ENCODE measurements around the gene DRD1. TPM values are rescaled to one million over a fixed set of nuclear protein-coding genes. Genes with fewer than 3 reads are reported as not detected.
"Not testable (repeated sequence)": the region's sequence is repeated elsewhere in the genome, so short reads cannot be mapped to it uniquely, and the experiment has no call there.

DRD1 gene
- total RNA-seq, 1 donor from 2014 or later: not detected

- no peak for DNase-seq (ENCODE audit: low read depth)
These were observed 24.2 kb upstream of the DRD1 start for GRCh38 chr5:175467983-175468690.

DNA sequence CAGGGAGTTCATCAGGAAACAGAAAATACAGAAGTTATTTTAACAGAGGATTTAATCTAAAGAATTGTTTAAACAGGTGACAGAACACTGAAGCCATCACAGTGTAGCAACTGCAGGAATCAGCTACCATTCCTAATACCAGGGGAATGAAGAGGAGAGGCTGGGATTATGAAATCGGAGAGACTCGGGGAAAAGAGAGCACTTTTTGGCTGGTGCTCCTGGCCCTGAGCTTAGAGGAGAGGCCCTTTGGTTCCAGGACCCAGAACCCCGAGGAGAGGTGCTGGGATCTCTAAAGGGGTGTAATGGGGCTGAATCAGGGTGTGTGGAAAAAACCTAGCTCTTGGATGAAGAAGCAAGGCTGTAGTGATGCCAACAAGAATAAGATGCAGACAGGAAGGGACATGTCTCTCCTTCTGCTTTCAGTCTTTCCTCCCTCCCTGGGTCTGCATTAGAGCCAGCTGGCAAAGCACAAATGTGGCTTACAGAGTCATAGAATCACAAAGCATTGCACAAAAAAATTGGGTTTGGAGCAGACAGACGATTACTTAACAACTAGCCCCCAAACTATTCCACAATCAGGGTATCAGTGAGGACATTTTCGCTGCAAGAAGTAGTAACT is 22.8 kb upstream of the DRD1 start:
- no peak for DNase-seq (ENCODE audit: low read depth)

DNA sequence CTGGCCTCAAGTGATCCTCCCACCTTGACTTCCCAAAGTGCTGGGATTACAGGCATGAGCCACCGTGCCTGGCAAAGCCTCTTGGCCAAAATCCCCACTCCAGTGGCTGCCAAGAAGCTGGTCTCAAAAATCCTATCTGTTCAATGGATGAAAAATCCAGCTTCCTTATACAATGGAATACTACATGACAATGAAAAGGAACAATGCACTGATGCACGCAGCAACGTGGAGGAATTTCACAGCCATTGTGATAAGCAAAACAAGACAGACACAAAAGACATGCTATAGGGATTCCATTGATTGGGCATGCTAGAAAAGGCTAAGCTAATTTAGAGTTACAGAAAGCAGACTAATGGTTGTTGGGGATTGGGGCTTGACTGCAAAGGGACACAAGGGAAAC is 21.3 kb upstream of the DRD1 start:
- DNase-seq (ENCODE audit: low read depth): no peak

- DNase-seq (ENCODE audit: low read depth): no peak
These were observed 20.9 kb upstream of the DRD1 start for GRCh38 chr5:175464942-175465233.

DNA sequence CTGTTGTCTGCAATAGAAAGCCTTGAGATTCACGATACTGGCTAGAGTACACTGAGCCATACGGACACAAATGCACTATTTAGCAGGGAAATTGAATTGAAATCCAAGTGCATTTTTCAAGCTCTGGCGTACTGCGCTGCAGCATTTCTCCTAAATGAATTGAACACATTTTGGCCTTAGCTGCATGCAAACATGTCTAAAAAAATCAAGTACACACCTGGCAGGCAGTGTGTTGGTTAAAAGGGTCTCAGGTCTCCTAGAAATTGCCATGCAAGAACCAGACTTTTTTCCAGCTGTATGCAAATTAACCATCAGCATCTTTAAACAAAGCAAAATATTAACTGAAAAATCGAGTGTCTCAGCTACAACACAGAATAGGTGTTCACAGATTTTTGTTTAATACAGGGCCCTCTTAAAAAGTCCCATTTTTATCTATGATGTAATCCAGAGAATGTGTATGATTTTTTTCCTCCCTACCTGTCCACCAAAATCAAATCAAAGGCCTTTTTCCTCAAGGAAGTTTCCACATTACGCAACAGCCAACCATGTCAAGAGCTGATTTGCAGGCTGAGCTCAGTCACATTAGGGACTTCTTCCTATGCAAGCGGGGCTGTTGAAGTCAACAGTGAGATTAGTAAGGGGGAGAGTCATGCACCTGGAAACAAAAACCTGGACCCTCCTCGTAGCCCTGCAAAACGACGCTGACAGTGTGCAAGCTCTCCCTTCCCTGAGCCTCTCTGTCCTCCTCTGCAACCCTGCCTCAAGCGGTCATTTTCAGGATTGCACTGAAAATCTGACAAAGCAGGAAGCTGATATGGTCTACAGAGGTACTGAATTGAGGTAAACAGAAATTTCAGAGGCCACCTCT is 20.3 kb upstream of the DRD1 start:
- peak; percentile 33 for DNase-seq (ENCODE audit: low read depth)

DNA sequence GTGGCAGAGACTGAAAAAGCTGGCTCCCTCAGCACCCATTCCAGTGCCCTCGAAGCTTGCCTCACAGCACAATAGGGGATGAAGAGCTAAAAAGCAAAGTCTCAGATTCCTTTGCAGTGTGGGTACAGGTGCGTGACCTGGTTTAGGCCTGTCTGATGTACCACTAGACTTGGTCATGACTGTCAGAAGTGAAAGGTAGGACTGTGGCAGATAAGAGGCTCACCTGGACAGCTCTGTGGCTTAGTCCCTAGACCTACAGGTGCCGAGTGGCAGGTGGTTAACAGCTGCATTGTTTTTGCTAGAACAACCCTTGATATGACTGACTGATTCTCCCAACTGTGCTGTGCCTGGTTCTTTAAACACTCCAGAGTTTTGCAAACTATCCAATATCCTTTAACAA is 19.7 kb upstream of the DRD1 start:
- no peak for DNase-seq (ENCODE audit: low read depth)

- DNase-seq (ENCODE audit: low read depth): no peak
These were observed 17.4 kb upstream of the DRD1 start for GRCh38 chr5:175461370-175461769.

- no peak for DNase-seq (ENCODE audit: low read depth)
These were observed 16.6 kb upstream of the DRD1 start for GRCh38 chr5:175460552-175460951.

GRCh38 chr5:175460126-175460525 is 16.1 kb upstream of the DRD1 start:
- DNase-seq (ENCODE audit: low read depth): peak; percentile 11

- peak; percentile 3 for DNase-seq (ENCODE audit: low read depth)
These were observed 13.5 kb upstream of the DRD1 start for GRCh38 chr5:175457466-175457865.

DNA sequence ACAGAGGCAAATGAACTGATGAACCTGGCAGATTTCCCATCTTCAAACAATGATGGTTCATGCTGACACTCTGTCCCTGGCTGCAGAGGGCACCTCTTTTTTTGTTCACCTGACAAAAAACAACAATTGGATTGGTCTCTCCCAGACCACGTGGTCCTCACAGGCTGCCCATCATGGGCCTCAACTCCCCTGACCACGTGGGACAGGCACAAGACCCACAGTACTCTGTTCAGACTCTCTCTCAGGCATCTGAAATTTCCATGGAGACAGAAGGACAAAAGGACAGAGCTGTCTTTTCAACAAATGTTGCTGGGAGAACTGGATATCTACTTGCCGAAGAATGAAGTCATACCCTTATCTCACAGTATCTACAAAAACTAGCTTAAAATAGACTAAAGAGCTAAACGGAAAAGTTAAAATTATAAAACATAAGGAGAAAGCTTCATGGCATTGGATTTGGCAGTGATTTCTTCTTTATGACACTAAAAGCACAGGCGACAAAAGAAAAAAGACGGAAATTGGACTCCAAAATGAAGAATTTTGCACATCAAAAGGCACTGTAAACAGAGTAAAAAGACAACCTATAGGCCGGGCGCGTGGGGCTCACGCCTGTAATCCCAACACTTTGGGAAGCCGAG is 12.2 kb upstream of the DRD1 start:
- DNase-seq (ENCODE audit: low read depth): no peak

DNA sequence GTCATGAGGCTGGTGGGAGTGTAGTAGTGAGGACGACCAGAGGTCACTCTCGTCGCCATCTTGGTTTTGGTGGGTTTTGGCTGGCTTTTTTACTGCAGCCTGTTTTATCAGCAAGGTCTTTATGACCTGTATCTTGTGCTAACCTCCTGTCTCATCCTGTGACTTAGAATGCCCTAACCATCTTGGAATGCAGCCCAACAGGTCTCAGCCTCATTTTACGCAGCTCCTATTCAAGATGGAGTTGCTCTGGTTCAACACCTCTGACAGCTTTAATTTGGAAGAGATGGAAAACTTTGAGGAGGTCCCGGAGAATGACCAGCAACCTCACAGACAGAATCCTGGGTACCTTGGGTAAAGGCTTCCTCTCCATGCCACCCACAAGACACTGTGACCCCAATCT is 10.4 kb upstream of the DRD1 start:
- not testable (repeated sequence) for DNase-seq (ENCODE audit: low read depth)

DNA sequence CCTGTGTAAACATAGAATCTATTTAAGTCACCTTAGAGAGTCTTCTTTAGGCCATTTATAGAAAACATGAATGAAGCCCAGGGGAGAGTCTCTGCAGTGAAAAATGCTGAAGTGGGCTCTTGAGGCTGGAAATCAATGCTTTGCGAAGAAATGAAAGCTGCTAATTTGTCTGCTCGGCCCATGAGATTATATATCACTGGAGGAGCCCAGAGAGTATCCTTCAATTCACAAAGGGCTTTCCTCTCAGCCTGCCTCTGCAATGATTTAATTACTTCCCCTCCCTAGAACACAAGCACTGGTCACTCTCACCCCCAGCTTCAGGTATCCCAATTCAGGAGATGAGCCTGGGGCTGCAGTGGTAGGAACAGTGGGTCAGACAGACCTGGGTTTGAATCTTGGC is 8.2 kb upstream of the DRD1 start:
- no peak for DNase-seq (ENCODE audit: low read depth)

GRCh38 chr5:175448276-175448675 is 4.3 kb upstream of the DRD1 start:
- DNase-seq (ENCODE audit: low read depth): no peak

DNA sequence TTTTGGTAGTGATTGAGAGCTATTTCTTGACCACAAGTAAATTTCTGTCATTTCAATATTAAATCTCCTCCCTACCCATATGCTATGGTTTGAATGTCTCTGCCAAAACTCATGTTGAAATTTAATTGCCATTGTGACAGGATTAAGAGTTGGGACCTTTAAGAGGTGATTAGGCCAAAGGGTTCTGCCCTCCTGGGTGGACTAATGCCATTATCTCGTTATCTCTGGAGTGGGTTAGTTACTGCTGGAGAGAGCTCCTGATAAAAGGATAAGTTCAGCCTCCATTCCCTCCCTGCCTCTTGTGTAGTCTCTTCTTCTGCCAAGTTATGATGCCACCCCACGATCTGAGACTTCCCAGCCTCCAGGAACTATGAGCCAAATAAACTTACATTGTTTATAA is 3.6 kb upstream of the DRD1 start:
- no peak for DNase-seq (ENCODE audit: low read depth)

GRCh38 chr5:175446378-175446777 is 2.4 kb upstream of the DRD1 start:
- not testable (repeated sequence) for DNase-seq (ENCODE audit: low read depth)

DNA sequence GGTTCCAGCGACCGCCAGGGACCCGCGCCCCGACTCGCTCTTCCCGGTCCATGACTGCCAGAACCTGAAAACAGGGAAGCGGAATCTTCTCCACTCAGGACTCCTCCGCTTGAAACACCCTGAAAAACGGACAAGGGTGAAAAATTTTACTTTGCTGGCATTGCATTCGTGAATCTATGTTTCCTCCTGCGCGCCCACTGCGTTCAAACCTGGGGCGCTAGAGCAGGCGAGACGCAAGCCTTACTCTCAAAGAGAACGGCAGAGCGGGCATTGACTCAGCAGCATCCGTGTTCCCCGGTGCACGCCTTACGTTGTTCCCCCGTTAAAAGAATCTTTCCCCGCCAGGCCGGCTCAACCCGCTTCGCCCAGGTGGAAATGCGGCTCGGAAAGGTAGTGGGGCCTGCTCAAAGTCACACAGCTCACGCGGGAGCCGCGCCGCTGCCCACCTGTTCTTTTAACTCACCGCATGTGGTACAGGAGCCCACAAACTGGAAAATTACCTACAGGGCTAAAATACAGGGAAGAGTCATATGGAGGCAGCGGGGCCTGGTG is 999 bp upstream of the DRD1 start:
- no peak for DNase-seq (ENCODE audit: low read depth)

GRCh38 chr5:175443514-175444059 is 395 bp downstream of the DRD1 start:
- DNase-seq (ENCODE audit: low read depth): no peak

- DNase-seq (ENCODE audit: low read depth): no peak
These were observed 5.6 kb downstream of the DRD1 start for GRCh38 chr5:175438234-175438857.

DNA sequence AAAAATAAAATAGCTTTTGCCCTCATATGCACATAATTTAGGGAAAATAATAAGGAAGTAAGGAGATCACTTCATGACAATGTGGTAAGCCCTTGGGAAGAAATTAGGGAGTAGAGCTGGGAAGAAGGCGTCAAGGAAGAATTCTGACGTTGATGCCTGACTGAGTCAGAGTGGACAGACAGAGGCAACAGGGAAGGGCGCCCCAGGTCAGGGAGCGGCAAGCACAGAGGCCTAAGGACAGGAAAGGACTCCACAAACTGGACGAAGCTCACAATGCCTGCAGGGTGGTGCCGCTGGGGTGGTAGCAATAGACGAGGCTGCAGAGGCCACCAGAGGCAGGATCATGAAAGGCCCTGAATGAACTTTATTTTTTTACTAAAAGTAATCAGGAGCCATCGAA is 7.6 kb downstream of the DRD1 start:
- no peak for DNase-seq (ENCODE audit: low read depth)

- no peak for DNase-seq (ENCODE audit: low read depth)
These were observed 9.2 kb downstream of the DRD1 start for GRCh38 chr5:175434800-175435199.

Measured in renal cortical epithelial cell (primary cell).